ENCODE measurements around the gene CDKL5. TPM values are rescaled to one million over a fixed set of nuclear protein-coding genes. Genes with fewer than 3 reads are reported as not detected.

The CDKL5 gene
- polyA plus RNA-seq, 4 donors: 11.9 to 18.1 (median 14.9) TPM

DNA sequence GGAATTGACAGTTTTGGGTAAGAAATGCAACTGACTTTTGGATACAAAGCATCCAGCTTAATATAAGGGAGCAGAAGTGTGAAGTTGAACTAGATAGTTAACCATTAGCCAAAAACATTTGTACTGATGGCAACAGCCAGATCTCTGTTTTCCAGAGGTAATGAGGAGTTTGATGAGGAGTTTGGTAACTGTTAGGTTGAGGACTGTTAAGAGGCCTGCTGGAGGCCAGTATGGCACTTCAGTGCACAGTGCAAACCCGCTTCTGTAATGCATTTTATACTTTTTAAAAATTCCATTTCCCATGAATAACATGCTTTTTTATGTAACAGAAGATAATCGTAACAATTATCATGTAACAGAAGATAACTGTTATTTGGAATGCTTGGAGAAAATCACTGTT, 30.0 kb downstream of the CDKL5 start:
- DNase-seq (ENCODE audit: low read depth in 4 of 4, low spot score in 2 of 4): no peak

DNA sequence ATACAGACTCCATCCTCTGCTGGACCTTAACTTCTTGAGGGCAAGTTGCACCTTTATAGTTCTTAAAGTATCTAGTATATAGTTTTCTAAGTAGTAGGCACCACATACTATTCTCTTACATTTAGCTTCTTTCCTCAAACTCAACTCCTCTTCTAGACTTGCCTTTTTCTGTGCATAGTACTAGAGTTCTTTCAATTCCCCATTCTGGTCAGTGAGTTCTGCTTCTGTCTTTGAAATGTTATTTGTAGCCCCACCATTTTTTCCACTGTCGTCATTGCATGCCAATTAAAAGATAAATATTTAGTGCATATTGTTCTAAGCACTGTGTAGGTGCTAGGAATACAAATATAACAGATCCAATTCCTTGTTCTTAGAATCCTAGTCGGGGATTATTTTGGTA, 31.6 kb downstream of the CDKL5 start:
- DNase-seq (ENCODE audit: low read depth in 4 of 4, low spot score in 2 of 4): no peak

DNA sequence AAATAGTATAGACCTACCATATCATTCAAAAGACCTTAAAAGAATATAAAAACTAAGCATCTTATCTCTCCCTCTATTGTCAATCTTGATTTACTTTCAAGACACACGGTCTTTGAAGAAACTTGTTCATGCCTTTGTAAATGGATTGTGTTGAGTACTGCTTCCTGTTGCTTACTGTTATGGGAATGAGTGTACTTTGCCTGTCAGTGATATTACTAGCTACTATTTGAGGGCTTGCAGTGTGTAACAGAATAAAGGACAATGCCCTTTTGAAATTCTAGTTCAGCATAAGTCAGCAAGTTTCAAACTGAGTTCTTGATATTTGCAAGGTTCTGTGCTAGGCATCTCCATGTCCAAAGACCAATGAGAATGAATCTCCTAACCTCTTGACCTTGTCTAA, 36.0 kb downstream of the CDKL5 start:
- no peak for DNase-seq (ENCODE audit: low read depth in 4 of 4, low spot score in 2 of 4)

DNA sequence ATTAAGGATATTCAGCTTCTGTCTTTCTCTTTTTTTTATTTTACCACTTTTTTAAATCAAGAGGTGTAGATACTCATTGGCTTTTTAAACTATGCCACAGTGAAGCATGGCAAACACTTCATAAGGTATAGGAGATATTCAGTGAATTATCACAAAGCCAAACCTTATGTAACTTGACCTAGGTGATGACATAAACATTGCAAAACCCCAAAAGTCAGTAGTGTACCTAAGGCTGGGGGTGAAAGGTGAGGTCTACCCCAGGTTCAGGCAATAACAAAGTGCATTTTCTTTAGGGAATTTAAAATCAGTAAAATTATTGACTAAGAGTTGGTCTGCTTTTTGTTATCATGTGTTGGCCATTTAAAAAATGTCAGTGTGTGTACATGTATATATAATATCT, 39.1 kb downstream of the CDKL5 start:
- DNase-seq (ENCODE audit: low read depth in 4 of 4, low spot score in 2 of 4): no peak

DNA sequence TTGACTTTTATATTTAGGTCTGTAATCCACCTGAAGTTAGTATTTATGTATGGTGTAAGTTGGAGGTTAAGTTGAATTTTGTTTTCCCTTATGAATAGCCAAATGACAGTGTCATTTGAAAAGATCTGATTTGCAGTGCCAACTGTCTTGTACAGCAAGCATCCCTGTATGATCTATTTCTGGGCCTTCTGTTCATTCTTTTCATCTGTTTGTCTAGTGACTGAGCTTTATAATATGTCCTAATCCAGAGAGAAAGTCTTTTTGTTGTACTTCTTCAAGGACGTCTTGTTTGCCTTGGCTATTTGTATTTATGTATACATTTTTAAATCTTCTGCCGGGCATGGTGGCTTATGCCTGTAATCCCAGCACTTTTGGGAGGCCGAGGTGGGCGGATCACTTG, 39.6 kb downstream of the CDKL5 start:
- DNase-seq (ENCODE audit: low read depth in 4 of 4, low spot score in 2 of 4): no peak

DNA sequence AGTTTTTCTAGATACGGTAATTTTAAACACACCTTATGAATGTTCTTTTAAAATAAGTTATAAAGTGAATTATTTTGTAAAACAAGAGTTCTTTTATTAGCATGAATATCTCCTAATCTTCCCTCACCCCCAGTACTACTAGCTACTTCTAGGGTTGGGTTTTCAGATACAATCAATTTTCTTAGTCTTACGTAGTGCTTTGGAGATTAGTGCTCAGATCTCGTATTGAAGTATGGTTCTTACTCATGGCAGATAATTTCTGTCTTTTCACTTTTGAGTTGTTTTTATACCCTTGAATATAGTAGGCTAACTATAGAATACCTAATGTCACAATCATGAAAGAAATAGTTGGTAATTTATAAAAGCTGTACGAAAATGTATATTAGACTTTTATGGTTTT, 43.2 kb downstream of the CDKL5 start:
- no peak for DNase-seq (ENCODE audit: low read depth in 4 of 4, low spot score in 2 of 4)

DNA sequence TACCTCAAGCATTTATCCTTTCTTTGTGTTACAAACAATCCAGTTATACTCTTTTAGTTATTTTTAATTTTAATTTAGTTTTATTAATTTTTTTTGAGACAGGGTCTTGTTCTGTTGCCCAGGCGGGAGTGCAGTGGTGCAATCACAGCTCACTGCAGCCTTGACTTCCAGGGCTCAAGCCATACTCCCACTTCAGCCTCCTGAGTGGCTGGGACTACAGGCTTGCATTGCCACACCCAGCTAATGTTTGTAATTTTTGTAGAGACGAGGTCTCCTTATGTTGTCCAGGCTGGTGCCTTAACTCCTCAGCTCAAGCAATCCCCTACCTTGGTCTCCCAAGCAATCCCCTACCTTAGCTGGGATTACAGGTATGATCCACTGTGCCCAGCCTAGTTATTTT, 45.9 kb downstream of the CDKL5 start:
- DNase-seq (ENCODE audit: low read depth in 4 of 4, low spot score in 2 of 4): no peak

DNA sequence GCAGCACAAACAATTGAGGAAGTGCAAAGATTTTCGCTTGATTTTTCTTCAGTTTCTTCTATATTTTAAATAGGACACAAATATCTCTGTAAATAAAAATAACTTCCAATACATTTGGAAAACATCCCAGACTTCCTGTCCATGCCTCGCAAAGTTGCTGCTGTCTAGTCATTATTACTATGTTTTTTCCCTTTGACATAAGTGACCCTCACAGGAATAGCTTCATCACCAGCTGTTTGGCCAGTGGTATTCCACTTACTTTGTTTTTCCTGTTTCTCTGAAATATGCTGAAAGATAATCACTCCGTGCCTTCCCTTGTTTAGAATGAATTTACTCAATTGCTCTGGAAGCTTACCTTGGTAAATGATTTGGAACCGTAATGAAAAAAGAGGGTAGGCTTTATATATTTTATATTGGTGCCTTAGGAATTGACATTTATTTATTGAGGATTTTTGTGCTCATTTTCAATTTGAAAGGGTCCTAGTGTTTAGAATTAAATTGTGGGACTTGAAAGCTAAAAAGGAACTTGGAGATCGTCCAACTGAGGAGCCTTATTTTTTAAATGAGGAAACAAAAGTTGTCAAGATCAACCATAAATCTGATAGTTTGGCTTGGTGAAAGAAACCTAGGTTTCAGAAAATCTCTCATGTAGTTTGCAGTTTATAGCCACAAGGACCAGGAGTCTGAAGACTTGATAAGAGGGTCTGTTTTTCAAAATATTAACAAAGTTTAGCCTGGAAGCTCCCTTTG, 65.6 kb downstream of the CDKL5 start:
- DNase-seq (ENCODE audit: low read depth in 4 of 4, low spot score in 2 of 4): no peak

DNA sequence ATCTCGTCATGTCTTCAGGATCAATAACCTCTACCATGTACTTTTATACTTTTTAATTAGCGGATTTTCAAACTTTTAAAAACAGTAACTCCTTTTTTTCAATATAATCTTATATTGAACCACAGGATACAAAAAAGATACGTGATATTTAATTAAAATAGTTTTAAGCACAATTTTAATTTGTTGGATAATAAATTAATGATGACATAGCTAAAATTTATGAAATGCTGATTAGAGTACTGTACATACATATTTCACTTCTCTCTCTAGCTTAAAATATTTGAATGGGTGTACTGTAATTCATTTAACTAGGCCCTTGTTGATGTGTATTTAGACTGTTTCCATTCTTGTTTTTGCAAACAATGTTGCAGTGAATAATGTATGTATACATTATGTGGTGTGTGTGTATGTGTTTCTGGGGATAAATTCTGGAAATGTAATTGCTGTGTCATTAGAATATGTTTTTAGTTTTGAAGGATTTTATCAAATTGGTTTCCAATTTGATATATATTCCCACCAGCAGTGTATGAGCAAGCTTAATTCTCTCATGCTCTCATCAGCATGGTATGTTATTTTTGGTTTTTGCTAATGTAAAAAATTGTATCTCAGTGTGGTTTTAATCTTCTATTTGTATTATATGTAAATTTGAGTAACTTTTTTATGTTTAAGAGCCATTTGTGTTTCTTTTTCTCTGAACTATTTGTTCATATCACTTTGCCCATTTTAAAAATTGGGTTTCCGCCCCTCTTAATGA, 66.4 kb downstream of the CDKL5 start:
- DNase-seq (ENCODE audit: low read depth in 4 of 4, low spot score in 2 of 4): no peak

DNA sequence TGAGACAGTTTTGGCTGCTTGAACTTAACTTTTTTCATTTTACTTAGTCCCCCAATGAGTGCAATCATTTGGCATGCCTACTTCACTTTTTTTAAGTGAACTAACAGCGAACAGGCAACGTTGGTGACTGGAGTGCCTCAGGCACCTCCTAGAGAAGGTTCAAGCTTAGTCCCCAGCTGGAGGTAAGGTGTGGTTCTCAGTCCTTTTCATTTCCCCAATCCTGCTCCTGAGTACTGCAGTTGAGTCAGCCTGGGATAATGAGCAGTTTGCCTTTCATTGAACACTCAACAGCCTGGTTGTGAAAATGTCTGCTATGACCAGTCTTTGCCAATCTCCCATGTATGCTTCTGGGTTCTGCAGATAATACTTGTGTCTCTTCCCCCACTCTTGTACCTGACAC, 109.5 kb downstream of the CDKL5 start:
- DNase-seq (ENCODE audit: low read depth in 4 of 4, low spot score in 2 of 4): no peak

DNA sequence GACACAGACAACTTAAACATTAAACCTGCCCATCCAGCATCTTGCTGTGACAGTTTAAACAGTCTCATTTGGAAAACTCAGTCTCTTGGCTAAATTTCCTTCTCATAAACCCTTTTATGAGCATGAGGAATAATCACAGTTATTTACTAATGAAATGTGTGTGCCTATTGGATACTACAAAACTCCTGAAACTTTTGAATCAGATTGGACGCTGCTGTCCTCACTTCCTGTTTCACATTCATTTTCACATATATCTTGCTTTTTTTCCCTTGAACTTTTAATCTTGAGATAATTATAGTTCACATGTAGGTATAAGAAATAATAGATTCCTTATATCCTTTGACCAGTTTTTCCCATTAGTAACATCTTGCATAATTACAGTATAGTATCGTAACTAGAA, 111.7 kb downstream of the CDKL5 start:
- DNase-seq (ENCODE audit: low read depth in 4 of 4, low spot score in 2 of 4): no peak

DNA sequence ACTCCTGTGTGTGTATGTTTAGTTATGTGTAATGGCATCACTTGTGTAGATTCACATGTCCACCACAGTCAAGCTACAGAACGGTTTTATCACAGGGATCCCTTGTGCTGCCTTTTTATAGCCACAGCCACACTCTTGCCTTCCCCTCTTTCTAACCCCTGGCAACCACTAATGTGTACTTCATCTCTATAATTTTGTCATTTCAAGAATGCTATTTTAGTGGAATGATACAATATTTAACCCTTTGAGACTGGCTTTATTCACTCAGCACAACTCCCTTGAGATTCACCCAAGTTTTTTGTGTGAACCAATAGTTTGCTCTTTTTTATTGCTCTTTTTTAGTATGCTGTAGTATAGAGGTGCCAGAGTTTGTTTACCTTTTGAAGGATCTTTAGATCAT, 112.1 kb downstream of the CDKL5 start:
- DNase-seq (ENCODE audit: low read depth in 4 of 4, low spot score in 2 of 4): no peak

DNA sequence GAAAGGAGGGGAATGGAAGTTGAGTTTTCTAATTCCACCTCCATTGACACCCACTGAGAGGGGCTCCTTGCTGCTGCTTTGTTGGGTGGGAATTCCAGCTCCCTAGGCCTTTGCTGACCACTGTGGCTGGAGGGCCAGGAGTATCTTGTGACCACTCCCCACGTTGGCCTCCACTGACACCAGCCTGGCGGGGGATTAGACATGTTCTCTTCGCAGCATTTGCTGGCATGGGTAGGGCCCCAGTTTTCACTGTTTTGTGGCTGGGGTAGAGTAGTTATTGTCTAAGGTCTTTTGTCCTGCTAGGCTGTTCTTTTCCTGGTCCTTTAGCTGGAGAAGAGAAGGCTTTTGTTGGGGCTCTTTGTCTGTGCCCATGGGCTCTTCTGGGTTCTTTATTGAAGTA, 116.7 kb downstream of the CDKL5 start:
- no peak for DNase-seq (ENCODE audit: low read depth in 4 of 4, low spot score in 2 of 4)

DNA sequence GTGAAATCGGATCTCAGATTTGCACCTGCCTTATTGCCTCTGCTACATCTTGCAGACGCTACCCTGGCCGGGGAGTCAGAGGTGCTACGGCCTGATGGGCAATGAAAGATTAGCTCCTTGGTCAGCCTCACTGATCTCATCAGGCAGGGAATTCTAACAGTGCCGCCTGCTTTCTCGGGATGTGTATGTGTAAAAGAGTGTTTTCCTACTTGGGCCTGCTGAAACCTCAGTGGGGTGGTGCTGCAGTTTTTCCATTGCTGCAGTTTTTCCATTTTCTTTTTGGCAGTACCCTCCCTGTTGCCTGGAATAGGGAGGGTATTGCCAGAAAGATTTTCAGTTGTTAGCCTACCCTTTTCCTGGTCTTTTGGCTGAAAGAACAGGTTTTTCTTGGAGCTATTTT, 117.5 kb downstream of the CDKL5 start:
- no peak for DNase-seq (ENCODE audit: low read depth in 4 of 4, low spot score in 2 of 4)

DNA sequence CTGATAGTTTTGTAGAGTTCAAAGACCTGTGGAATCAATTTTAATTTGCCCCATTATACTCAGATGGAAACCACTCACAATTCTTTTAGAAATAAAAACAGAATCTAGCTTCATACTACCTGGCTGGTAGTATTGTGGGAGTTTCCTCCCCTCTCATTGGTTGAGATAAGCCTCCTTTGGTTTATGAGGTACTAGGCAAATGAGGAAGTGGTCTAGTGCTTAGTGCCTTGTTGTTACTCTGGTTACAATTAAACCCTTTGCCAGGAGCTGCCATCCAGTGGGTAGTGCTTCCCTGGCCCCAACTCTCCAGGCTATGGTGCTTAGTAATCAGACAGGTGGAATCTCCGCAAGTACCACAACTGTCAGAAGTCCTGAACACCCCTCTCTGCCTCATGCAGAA, 118.3 kb downstream of the CDKL5 start:
- DNase-seq (ENCODE audit: low read depth in 4 of 4, low spot score in 2 of 4): no peak

DNA sequence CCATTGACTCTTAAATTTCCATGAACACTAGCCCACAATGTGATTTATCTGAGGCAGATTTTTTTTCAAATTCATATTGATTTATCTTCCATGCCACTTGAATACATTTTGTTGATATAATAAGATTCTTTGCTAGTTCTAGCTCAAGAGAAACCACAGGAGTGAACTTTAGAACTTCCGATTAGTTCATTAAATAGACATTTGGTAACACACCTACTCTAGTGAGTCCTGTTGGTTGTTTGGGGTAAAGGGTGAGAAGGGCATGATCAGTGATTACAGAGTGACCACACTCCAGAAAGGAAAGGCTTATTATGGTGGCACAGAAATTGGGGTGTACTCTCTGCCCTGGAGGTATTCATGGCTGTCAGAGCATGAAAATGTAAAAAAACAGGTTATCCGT, 120.4 kb downstream of the CDKL5 start:
- no peak for DNase-seq (ENCODE audit: low read depth in 4 of 4, low spot score in 2 of 4)

DNA sequence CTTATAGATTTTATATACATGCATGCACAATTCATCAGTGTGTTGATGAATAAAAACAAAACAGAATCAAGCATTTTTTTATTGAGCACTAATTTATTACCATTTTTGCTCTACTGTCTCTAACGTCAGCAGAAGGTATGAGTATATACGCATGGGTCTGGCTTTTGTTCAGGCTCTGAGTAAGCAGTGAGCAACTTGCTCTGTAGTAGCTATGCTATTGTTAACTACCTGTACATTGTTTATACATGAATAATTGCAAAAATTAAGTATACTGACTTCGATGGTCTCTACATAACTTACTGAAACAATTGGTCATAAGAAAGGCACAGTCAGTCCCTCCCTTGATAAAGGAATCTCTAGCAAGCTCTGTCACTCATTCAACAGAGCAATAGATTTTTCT, 123.6 kb downstream of the CDKL5 start:
- DNase-seq (ENCODE audit: low read depth in 4 of 4, low spot score in 2 of 4): no peak

DNA sequence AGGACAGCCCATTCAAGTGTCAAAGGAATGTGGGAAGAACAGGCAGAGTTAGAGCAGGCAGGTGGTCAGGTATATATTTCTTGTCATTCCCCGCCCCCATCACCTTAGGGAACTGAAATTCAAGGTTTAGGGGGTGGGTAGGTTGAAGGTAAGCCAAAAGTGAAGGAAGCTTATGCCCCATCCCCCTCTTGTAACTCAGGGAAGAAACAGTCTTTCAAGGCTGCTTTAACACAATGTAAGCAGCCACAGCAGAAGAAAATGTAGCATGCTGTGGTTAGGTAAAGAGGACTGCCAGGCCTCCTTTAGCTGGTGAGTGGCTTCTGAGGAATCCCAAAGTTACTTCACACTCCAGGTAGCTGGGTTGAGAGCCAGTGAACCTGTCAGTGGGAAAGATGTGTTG, 124.2 kb downstream of the CDKL5 start:
- no peak for DNase-seq (ENCODE audit: low read depth in 4 of 4, low spot score in 2 of 4)

DNA sequence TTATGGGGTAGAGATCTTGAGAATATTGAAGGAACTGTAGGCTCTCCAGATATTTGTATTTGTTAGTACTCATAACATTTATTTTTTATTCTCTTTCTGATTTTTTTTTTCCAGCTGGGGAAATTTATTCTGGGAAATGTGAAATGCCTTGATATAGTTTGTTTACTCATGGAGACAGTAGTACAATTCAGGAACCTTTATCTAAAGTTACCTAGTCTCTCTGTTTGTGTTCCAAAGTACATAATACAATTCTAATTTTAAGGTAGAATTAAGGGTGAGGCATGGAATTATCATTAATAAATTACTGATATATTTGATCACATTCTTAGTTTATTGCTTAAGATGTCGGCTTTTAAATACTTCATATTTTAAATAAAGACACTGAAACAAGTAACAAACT, 132.5 kb downstream of the CDKL5 start:
- DNase-seq (ENCODE audit: low read depth in 4 of 4, low spot score in 2 of 4): no peak

DNA sequence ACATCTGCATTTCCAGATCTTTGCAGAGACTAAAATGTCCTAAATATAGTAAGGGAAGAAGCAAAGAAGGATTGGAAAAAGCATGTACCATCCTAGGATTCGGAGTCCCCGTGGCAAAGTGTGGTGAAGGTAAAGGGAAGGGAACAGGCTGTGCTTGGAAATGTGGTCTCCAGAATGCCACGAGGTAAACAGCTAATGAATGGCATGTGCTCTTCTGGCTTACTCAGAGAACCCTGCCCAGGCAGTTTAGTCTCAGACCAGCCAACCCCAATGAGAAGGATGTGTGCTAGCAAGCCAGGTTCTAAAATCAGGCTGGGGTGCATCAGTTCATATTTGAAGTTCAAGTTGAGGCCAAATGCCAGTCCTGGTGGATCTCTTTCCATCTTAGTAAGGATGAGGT, 133.4 kb downstream of the CDKL5 start:
- DNase-seq (ENCODE audit: low read depth in 4 of 4, low spot score in 2 of 4): no peak

DNA sequence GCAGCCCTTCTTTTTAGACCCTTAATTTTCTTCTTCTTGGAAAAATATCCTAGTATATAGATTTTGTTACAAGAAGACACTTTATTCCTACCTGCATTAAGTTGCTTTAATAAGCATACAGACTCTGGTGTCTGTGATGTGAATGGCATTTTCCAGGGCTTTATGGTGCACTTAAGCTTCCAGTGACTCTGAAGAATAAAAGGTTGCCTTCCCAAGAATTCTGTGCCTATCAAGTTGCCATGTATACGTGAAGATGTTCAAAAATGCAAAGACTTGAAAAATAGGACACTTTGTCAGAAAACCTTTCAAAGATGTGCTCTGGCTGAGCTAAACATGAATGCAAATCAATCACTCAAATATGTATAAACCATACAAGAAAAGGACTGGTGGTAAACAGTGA, 135.6 kb downstream of the CDKL5 start:
- no peak for DNase-seq (ENCODE audit: low read depth in 4 of 4, low spot score in 2 of 4)

DNA sequence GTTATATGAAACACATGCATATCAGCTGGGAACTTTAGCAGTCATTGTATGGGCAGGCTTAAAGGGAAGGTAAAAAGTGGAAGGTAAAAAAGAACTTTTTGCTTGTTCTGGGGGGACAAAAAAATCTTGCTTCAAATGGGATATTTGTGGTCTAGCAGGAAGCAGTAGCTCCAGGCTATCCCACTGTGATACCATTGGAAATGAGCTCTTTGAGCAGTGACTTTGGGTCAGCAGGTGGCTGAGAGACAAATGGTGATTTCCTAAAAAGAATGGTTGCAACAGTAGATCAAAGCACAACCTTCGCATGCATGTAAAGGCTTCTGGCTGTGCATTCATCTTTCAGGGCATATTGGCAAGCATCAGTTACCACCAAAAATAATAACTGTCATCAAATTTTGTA, 140.3 kb downstream of the CDKL5 start:
- DNase-seq (ENCODE audit: low read depth in 4 of 4, low spot score in 2 of 4): no peak
